Dedifferentiated amniotic fluid mesenchymal stem cell (primary cell): ENCODE data around the gene CALM1.
A peak's percentile ranks its signal among the peaks of the same experiment; 100 is the strongest.

ENCODE experiments used
- DNase-seq: peaks from one replicate; pipeline ENCODE4 v3.0.0-alpha.2; 2016; ENCODE audit errors: extremely low spot score

Gene CALM1

DNA sequence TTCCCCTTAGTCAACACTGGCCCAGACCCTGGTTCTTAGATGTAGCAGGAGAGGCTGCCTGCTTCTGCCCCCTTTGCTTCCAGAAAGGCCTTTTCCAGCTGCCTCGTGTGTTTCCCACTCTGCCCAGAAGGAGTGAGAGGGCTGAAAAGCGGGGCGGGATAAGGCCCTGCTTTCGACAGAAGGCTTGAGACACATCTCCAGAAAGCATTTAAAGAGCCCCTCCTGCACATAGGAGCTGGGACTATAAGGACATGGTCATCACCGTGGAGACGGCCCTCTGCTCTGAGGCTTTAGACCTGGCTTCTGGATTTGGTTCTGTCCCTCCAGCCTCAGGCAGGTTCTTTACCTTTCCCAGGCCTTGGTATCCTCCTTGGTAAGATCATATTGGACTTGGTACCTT, 11.9 kb downstream of the CALM1 start:
- no peak for DNase-seq

DNA sequence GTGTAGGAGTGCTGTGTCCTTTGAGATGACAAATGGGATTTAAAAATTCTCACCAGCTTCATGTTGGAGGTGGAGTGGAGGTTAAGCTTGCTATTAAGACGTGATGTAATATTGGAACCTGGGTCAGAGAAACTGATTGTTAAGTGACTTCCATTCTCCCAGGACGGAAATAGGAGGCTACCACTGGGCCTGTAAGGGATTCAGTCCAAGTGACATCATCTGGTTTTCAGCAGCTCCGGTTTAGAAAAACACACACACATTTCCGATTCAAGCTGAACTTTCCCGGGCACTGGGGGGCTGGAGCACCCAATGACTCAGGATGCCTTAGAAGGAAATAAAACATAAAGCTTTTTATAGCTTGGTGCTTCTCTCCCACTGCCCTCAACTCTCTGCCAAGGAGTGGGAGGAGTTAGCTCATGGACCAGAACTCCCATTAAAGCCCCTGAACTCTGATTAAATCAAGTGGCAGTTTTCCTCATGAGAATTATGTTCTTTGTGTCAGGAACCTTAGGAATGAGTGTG, 12.4 kb downstream of the CALM1 start:
- peak; percentile 84 for DNase-seq

GRCh38 chr14:90412058-90412457, 15.2 kb downstream of the CALM1 start:
- peak; percentile 51 for DNase-seq

- DNase-seq = no peak
Observed at GRCh38 chr14:90416720-90417119, 19.9 kb downstream of the CALM1 start.

DNA sequence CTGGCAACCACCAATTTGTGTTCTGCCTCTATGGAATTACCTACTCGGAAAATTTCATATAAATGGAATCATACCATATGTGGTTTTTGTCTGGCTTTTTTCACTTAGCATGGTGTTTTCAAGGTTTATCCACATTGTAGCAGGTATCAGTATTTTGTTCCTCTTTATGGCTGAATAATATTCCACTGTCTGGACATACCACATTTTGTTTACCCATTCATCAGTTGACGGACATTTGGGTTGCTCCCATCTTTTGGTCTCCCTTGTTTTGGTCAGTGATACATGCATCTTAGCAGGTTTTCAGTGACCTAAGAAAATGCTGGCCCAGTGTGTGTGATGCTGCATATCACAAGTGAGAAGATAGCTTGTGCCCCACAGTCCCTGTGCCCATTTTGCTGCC, 21.2 kb downstream of the CALM1 start:
- no peak for DNase-seq

DNA sequence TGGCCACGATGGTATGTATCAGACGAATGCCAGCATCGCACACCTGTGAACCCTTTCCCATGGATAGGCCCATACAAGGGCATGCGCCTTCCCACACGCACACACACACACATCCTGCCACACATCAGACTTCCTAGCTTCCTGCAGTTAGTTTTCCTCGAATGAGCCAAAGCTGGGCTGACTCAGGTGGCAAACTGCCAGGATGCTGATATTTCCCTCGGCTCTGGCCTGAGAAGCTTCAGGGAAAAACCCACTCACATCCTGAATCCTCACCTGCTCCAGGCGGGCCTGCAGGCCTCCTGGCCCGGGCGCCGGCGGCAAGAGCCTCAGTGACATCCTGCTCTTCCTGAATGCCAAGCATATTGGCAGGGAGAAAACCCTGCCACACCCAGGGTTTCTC, 22.4 kb downstream of the CALM1 start:
- peak; percentile 84 for DNase-seq

DNA sequence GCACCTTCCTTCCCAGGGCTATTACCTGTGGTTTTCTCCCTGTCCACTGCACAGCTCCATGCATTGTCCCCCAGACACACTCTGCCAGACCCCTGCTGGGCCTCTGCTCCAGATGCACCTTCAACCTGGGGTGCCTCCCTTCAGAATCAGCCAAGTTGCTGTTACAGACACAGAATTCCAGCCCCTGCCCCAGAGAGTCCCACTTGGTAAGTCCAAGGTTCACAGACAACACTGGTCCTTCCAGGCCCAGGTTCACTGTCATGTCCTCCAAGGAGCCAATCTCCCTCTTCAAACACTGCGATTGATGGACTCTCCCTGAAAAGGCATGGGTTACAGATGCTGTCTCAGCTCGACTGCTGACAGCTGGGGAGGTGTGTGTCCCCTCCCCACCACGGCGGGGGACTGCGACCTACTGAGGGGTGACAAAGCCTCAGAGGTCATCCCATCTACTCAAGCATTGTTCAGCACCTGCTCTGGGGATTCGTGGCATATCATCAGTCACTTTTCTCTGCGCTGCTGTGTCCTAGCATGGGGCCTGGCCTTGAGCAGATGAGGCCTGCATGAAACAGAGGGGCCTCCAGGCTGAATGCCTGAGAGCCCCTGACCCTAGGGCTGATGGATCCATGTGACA, 24.3 kb downstream of the CALM1 start:
- no peak for DNase-seq

- DNase-seq = no peak
Observed at GRCh38 chr14:90421632-90422020, 24.8 kb downstream of the CALM1 start.

DNA sequence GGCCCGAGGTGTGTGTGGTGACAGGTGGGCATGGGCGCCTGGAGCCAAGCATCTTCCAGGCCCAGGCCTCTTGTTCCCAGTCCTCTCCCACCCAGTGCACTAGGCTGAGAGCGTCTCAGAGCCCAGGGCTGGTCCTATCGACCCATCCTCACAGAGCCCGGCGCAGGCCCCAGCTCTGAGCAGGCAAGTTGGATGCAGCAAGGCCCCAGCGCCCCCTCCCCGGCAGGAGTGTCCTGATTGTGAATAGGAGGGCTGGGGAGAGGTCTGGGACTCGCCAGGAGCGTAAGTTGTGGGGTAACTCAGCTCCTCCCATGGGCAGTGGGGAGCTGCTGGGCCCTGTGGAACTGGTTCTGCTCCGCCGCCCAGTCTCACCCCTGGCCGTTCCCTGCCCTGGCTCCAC, 26.3 kb downstream of the CALM1 start:
- no peak for DNase-seq

- DNase-seq = no peak
Observed at GRCh38 chr14:90424075-90424474, 27.2 kb downstream of the CALM1 start.

DNA sequence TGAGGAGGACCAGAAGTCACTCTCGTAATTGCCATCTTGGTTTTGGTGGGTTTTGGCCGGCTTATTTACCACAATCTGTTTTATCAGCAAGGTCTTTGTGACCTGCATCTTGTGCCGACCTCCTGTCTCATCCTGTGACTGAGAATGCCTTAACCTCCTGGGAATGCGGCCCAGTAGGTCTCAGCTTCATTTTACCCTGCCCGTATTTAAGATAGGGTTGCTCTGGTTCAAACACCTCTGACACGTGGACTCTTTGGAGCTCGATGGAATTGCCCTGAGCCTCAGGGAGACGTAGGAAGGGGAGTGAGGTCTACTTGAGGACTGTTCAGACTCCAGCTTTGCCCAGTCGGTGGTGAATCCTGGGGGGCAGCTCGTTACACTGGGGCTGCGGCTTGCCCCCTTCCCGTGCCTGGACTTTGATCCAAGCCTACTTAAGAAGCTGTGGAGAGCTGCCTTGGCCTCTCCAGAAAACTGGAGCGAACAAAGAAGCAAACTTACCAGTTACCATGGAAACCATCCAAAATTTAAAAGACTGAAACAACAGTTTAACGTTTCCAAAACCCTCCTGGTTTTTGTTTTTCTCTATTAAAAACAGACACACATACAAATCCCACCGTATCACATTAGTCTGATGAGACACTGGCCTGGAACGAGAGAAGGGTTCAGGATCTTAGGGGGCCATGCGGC, 28.0 kb downstream of the CALM1 start:
- no peak for DNase-seq

- DNase-seq = no peak
Observed at GRCh38 chr14:90425373-90425879, 28.6 kb downstream of the CALM1 start.

- DNase-seq = no peak
Observed at GRCh38 chr14:90426031-90426540, 29.3 kb downstream of the CALM1 start.

DNA sequence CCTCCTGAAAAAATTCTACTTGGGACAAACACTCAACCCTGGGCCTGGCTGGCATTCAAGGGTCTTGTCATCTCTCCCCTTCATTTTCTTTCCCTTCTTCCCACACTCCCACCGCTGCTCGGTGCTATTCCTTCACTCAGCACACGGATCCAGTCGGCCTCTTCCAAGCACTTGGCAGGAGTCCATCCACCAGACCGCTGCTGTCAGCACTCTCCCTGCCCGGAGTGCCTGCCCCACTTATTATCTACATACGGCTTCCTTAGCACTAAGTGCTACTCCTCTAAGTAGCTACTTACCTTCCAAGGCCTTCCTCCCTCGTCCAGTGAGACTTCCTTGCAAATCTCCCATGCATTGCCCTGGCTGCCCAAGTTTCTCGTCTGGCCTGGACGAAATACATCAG, 29.8 kb downstream of the CALM1 start:
- DNase-seq = no peak

DNA sequence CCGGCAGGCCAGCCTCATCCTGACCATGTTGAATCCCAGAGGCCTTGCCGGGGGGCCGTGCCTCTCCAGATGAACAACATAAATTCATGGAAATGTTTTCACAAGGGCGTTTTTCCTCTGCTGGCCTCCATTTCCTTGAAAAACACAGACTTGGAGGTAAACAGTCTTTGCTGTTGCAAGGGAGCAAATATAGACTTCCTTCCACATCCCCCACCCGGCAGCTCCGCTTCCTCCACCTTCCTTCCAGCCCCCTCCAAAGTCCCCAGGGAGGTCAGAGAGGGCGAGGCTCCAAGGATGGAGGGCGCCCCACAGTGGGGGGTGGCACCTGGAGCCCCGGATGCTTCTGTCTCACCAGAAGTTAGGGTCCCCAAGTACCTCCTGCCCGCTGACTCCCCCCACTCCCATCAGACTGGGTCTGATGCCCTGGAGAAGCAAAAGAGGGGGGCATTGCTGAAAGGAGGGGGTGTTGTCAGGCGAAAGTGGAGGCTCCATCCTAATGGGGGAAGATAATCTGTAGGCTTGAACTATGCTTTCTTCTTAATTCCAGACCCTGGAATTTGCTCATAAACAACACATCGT, 31.1 kb downstream of the CALM1 start:
- DNase-seq = no peak

GRCh38 chr14:90428676-90429075, 31.8 kb downstream of the CALM1 start:
- DNase-seq = no peak

- no peak for DNase-seq
Observed at GRCh38 chr14:90429236-90429635, 32.4 kb downstream of the CALM1 start.

- no peak for DNase-seq
Observed at GRCh38 chr14:90429754-90430153, 32.9 kb downstream of the CALM1 start.

GRCh38 chr14:90434370-90435020, 37.7 kb downstream of the CALM1 start:
- DNase-seq = no peak

- no peak for DNase-seq
Observed at GRCh38 chr14:90438841-90439240, 42.0 kb downstream of the CALM1 start.

DNA sequence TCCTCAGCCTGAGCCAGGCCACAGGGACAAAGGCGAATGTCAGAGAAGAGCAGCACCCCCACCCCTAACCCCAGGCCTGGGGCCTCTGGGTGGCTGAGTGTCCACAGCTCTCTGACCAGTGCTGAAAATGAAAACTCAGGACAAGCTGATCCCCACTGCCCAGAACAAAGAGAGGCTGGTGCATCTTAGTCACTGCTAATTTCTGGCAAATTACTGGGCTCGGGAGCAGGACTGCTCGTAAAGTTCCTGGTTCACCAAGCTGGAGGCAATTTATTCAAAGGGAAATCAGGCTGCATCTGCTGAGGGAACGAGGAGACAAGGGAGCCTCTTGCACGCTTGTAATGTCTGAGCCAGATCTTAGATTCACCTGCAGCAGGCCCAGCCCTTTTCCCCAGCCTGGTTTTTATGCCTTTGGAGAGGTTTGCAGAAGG, 43.2 kb downstream of the CALM1 start:
- no peak for DNase-seq

- no peak for DNase-seq
Observed at GRCh38 chr14:90440592-90440991, 43.8 kb downstream of the CALM1 start.
